ENCODE results near the gene LCK.

Gene LCK

DNA sequence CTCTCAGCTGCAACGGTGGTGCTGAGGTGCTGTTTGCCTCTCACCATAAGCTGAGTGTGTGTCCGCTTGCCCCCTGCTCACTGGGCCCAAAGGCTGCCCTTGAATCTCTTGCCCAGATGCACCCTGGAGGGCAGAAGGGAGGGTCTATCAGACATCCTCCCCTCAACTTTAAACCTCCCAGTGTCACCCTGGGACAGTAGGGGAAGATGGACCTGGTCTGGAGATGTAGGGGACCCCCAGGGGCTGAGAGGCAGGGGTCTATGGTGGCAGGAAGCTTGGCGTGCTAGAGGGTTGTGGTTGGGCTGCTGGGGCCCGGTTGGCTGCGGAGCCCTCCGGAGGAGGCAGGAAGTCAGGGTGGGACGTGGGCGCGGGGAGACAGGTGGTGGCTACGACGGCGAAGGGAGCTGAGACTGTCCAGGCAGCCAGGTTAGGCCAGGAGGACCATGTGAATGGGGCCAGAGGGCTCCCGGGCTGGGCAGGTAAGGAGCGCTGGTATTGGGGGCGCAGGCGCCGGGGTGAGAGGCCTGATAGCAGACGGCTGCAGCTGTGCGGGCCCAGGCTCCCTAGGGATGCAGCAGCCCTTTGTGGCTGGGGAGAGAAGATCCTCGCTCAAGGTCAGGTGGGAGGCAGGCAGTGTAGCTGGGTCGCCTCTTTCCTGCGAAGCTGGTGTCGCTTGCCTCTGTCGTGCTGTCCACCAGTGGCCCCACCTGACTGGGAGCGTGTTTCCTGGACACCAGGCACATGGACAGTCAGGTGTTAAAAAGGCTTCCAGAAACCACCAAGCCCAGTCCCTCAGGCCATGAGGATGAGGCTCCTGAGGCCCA is at the start of gene LCK:
Gene LCK (plus strand): TSS at position 373 of the 824 bp plus-strand sequence. CDS start 23,065 bp downstream, outside the sequence.
- TF ChIP-seq, protein P1, sequence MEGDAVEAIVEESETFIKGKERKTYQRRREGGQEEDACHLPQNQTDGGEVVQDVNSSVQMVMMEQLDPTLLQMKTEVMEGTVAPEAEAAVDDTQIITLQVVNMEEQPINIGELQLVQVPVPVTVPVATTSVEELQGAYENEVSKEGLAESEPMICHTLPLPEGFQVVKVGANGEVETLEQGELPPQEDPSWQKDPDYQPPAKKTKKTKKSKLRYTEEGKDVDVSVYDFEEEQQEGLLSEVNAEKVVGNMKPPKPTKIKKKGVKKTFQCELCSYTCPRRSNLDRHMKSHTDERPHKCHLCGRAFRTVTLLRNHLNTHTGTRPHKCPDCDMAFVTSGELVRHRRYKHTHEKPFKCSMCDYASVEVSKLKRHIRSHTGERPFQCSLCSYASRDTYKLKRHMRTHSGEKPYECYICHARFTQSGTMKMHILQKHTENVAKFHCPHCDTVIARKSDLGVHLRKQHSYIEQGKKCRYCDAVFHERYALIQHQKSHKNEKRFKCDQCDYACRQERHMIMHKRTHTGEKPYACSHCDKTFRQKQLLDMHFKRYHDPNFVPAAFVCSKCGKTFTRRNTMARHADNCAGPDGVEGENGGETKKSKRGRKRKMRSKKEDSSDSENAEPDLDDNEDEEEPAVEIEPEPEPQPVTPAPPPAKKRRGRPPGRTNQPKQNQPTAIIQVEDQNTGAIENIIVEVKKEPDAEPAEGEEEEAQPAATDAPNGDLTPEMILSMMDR (IDR thresholded peaks at IDR 0.05; ENCODE audit: low read depth, low read length, missing control alignments) = no peak
- no peak for DNase-seq (ENCODE audit: extremely low read depth, low read depth)
- no peak within 1 kb of the TSS for H3K4me3 ChIP-seq (replicated peaks; ENCODE audit: low read depth, low read length)

DNA sequence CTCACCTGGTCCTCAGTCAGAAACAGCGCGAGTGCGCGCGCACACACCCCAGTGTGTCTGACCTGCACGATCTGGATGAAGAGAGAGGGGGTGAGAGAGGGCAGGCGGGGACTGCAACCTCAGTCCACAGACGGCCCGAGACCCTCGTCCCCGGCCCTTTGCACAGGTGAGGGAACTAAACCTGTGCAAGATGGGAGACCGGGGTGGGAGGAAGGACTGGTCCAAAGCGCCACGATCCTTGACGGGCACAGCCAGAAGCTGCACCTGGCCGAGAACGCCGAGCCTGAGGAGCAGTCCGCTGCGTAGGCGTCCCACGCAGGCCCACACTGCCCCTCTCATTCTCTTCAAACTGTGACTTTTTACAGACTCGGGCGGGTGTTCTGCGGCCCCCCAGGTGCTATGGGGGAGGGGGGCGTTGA is 46.1 kb upstream of the LCK start:
- no peak for DNase-seq (ENCODE audit: extremely low read depth, low read depth)
- TF ChIP-seq, protein P1 (IDR thresholded peaks at IDR 0.05; ENCODE audit: low read depth, low read length, missing control alignments) = no peak
- H3K4me3 ChIP-seq (replicated peaks; ENCODE audit: low read depth, low read length) = peak overlapping the region; percentile 80

DNA sequence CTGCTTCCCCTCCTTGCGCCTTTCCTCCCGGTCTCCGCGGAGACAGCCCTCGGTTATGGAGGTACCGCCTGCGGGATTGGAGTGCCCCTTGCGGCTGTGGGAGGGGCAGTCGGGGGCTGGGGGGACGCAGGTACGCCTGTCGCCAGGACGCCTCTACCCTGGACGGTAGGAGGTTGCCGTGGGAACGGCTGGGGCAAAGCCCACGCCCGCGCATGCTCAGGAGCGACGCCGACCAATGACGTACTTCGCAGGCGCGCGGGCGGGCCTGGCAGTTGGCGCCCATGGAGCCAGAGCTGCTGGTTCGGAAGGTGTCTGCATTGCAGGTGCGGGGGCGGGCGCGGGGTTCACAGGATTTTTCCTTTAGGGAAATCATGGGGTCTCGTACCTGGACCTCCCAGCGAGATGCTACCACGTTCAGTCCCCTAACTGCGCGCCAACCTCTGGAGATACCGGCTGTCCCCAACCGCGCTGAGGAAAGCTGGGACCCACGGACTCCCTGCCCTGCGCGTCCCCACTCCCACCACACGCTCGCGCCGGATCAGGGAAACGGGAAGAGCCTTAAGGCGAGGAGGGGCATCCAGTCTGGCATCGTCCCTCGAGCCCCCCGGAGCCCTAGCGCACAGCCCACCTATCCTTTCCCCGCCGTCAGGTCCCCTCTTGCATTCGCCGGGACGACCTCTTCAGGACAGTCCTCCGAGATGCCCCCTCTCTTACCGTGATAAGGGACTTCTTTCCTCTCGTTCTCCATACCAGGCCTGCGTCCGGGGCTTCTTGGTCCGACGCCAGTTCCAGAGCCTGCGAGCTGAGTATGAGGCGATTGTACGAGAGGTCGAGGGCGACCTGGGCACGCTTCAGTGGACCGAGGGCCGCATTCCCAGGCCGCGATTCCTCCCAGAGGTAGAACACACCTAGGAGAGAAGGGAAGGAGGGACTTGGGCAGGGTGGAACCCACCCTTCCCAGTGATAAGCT is 45.4 kb upstream of the LCK start, which contains the start of gene IQCC:
Gene IQCC (plus strand): TSS at position 271 of the 970 bp plus-strand sequence. CDS start 11 bp downstream, at position 282.
- TF ChIP-seq, protein P1 (IDR thresholded peaks at IDR 0.05; ENCODE audit: low read depth, low read length, missing control alignments) = no peak
- DNase-seq (ENCODE audit: extremely low read depth, low read depth) = no peak
- peak within 1 kb of the TSS; percentile 80 for H3K4me3 ChIP-seq (replicated peaks; ENCODE audit: low read depth, low read length)

DNA sequence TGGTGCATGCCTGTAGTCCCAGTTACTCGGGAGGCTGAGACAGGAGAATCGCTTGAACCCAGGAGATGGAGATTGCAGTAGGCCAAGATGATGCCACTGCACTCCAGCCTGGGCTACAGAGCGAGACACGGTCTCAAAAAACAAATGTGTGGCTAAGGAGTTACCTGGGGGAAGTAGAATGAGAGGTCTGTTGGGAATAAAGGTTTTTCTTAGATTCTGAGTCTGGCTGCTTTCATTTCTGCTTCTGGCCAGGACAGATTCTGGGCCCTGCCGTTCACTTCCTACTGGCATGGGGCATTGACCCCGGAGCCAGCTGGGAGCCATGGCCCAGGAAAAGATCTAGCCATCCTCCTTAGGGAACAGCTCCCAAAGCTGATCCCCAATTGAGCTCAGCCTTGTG is 42.6 kb upstream of the LCK start:
- no peak overlapping the region for H3K4me3 ChIP-seq (replicated peaks; ENCODE audit: low read depth, low read length)
- DNase-seq (ENCODE audit: extremely low read depth, low read depth) = no peak
- TF ChIP-seq, protein P1 (IDR thresholded peaks at IDR 0.05; ENCODE audit: low read depth, low read length, missing control alignments) = no peak

DNA sequence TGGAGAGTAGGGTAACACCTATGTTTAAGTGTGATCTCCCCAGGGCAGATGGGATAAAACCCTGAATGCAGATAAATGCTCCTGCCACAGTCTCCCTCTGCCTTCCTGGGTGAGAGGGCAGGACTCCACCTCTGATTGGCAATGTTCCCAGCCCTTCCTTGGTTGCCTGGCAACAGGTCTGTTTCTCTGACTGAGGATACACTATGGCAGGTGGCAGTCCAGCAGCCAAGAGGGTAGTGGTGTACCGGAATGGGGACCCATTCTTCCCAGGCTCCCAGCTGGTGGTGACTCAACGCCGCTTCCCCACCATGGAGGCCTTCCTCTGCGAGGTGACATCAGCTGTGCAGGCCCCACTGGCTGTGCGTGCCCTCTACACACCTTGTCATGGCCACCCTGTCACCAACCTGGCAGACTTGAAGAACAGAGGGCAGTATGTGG is 42.2 kb upstream of the LCK start, which contains the start of gene DCDC2B:
Gene DCDC2B (plus strand): TSS at position 199 of the 438 bp plus-strand sequence. CDS start 5 bp downstream, at position 204.
- TF ChIP-seq, protein P1 (IDR thresholded peaks at IDR 0.05; ENCODE audit: low read depth, low read length, missing control alignments) = no peak
- no peak for DNase-seq (ENCODE audit: extremely low read depth, low read depth)
- H3K4me3 ChIP-seq (replicated peaks; ENCODE audit: low read depth, low read length) = no peak within 1 kb of the TSS
